Right lobe of liver (tissue), 4 donors: ENCODE measurements around the gene CATSPERE.

Source experiments
- CTCF ChIP-seq, 4 donors: fragments of 200-600 bp in 3 of 4; fragments of 450-650 bp in 1 of 4; IDR thresholded peaks; one replicate each; pipeline versions ENCODE4 v1.5.1 to v1.8.0; 2016 to 2022; ENCODE audit warnings: antibody characterized with exemption in 4 of 4, mild to moderate bottlenecking in 2 of 4
- POLR2A ChIP-seq: fragments of 450-650 bp; IDR thresholded peaks from one replicate; pipeline ENCODE4 v1.6.1; 2017; ENCODE audit warnings: antibody characterized with exemption, mild to moderate bottlenecking
- donor health status: DM: no; HTN: no; CAD: no.
- donor health status: DM: no; HTN: no; CAD: no.
- donor health status: DM: no; HTN: yes; CAD: no.

GRCh38 chr1:244659694-244660093, 198.6 kb downstream of the CATSPERE start:
- TF ChIP-seq CTCF (IDR thresholded peaks at IDR 0.05) (no peak), POLR2A (no peak)
